Kidney epithelial cell (primary cell): Measurements from ENCODE around the gene PDE3A. TPM values are rescaled to one million over a fixed set of nuclear protein-coding genes. Genes with fewer than 3 reads are reported as not detected.
A peak's percentile ranks its signal among the peaks of the same experiment; 100 is the strongest.

Experiments
- DNase-seq: peaks from one replicate; pipeline ENCODE4 v3.0.0-alpha.2; 2010; ENCODE audit warnings: low read depth
- H3K27me3 ChIP-seq: 2 replicates; pipeline ENCODE4 v1.6.0; 2011; ENCODE audit warnings: low read length; ENCODE audit not compliant: control insufficient read depth, insufficient read depth
- H3K36me3 ChIP-seq: 2 replicates; pipeline ENCODE4 v1.5.1; 2011; ENCODE audit warnings: low read length; ENCODE audit not compliant: control insufficient read depth, insufficient read depth
- H3K4me3 ChIP-seq: 2 replicates; pipeline ENCODE4 v1.5.1; 2011; ENCODE audit warnings: low read depth, mild to moderate bottlenecking, control low read depth, low read length
- total RNA-seq: library from RNA; depleted of rRNA; stranded (reverse); fragments of >200 nt; gene quantifications from 2 replicates; pipeline ENCODE4 v1.2.3, GENCODE V29; 2015
- TF ChIP-seq, protein P1 (sequence below): IDR thresholded peaks from 2 replicates; pipeline ENCODE4 v1.5.1; 2011; ENCODE audit warnings: mild to moderate bottlenecking, moderate library complexity, low read length, control low read depth, inconsistent platforms; ENCODE audit not compliant: insufficient read depth, poor library complexity, severe bottlenecking

The PDE3A gene
- total RNA-seq, 1 donor from 2014 or later: 1.8 TPM

DNA sequence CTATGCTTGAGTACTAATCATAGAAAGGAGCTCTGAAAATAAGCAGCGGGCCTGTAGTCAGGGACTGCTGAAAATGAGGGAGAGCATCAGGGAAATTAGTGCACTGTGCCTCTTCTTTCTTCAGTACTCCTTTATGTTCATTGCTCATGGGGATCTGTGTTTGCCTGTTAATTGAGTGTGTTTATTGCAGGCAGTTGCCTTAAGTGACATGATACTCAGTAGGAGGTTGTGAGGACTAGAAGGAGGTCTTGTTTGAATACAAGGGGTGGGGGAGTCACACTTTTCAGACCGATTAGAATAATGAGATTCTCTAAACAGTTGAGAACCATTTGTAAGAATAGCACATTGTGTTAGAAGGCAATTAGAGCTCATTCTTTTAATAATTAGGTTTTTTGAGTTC, 224.2 kb downstream of the PDE3A start:
- H3K27me3 ChIP-seq: no peaks in the 10 kb centered on the region
- H3K4me3 ChIP-seq: no peak overlapping the region
- no peaks in the 10 kb centered on the region for H3K36me3 ChIP-seq
- TF ChIP-seq, protein P1, sequence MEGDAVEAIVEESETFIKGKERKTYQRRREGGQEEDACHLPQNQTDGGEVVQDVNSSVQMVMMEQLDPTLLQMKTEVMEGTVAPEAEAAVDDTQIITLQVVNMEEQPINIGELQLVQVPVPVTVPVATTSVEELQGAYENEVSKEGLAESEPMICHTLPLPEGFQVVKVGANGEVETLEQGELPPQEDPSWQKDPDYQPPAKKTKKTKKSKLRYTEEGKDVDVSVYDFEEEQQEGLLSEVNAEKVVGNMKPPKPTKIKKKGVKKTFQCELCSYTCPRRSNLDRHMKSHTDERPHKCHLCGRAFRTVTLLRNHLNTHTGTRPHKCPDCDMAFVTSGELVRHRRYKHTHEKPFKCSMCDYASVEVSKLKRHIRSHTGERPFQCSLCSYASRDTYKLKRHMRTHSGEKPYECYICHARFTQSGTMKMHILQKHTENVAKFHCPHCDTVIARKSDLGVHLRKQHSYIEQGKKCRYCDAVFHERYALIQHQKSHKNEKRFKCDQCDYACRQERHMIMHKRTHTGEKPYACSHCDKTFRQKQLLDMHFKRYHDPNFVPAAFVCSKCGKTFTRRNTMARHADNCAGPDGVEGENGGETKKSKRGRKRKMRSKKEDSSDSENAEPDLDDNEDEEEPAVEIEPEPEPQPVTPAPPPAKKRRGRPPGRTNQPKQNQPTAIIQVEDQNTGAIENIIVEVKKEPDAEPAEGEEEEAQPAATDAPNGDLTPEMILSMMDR: no peak
- no peak for DNase-seq

DNA sequence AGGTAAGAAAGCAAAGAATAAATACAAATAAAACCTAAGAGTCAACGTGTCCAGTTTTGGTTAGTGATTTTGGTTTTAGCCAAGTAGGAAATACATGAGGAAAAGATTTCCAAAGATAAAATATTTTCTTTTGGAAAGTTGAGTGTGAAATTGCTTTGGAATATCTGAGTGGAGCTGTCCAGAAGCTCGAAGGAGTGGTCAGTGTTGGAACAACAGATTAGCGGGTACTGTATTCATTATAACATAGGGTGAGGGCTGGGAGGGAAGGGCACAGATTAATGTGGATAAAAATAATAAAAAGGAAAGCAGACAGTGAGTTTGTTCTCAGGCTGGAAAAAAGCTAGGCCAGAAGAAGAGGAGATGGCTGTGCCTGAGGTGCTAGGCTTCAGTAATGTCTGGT, 225.3 kb downstream of the PDE3A start:
- no peak overlapping the region for H3K4me3 ChIP-seq
- no peaks in the 10 kb centered on the region for H3K27me3 ChIP-seq
- no peaks in the 10 kb centered on the region for H3K36me3 ChIP-seq
- TF ChIP-seq, protein P1: no peak
- no peak for DNase-seq

GRCh38 chr12:20596061-20596460, 227.7 kb downstream of the PDE3A start:
- DNase-seq: no peak
- TF ChIP-seq, protein P1: no peak

DNA sequence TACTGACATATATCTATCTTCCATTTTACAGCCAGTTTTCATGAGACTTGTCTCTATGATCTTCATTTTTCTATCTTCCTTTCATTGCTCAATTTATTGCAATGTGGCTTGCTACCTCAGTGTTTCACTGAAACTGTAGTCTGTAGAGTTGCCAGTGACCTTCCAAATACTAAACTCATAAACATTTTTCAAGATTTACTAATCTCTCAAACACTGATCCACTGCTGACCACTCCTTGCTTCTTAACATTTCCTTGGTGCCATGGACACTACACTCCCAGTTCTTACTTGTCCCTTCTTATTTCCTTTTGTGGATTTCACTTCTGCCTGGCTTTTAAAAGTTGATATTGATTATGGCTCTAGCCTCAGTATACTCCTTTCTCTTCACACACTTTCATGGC, 231.4 kb downstream of the PDE3A start:
- no peaks in the 10 kb centered on the region for H3K36me3 ChIP-seq
- no peaks in the 10 kb centered on the region for H3K27me3 ChIP-seq
- TF ChIP-seq, protein P1: no peak
- no peak for DNase-seq
- H3K4me3 ChIP-seq: no peak overlapping the region

More at GRCh38 chr12:20596061-20596460, 227.7 kb downstream of the PDE3A start:
- Histone ChIP-seq H3K4me3 (no peak overlapping the region), H3K27me3 (no peaks in the 10 kb centered on the region), H3K36me3 (no peaks in the 10 kb centered on the region)

DNA sequence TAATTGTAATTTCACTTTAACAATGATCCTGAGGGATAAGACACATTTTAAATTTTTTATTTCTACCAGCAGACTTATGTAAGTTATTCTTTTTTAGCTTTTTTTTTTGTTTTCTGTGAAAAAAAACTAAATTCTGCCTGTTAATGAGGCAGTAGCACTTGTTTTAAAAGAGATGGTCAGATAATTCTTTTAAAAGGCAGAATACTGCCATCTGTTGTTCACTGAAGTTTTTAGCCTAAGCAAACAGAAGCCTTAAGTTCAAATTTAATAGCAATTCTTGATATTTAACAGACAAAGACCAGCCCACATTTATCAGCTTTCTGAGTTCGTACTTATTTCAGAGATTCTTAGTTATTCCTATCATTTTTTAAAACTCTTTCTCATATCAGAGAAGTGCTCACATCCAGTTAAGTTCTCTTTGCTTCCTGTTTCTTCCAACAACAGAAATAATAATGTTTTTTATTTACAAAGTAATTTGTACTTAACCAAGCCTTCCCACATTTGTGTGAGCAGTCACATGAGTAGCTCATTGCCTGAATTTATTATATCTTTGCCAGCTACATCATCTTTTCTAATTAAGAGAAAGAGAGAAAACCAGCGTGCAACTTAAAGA, 233.4 kb downstream of the PDE3A start:
- DNase-seq: peak; percentile 5
- TF ChIP-seq, protein P1: peak; percentile 48
- no peaks in the 10 kb centered on the region for H3K36me3 ChIP-seq
- no peaks in the 10 kb centered on the region for H3K27me3 ChIP-seq
- H3K4me3 ChIP-seq: no peak overlapping the region
